C4-2B (cell line): ENCODE results near the gene SNX33.
"Not testable (repeated sequence)": the region's sequence is repeated elsewhere in the genome, so short reads cannot be mapped to it uniquely, and the experiment has no call there.

Experiments used
- H3K27ac ChIP-seq: fragments of 450-650 bp; 2 replicates; pipeline ENCODE4 v1.5.1; 2017
- CTCF ChIP-seq: fragments of 450-650 bp; conservative IDR thresholded peaks from 2 replicates; pipeline ENCODE4 v1.5.1; 2017; ENCODE audit warnings: mild to moderate bottlenecking
- ZFX ChIP-seq: fragments of 450-650 bp; IDR thresholded peaks from 2 replicates; pipeline ENCODE4 v1.6.1; 2017

SNX33 gene

DNA sequence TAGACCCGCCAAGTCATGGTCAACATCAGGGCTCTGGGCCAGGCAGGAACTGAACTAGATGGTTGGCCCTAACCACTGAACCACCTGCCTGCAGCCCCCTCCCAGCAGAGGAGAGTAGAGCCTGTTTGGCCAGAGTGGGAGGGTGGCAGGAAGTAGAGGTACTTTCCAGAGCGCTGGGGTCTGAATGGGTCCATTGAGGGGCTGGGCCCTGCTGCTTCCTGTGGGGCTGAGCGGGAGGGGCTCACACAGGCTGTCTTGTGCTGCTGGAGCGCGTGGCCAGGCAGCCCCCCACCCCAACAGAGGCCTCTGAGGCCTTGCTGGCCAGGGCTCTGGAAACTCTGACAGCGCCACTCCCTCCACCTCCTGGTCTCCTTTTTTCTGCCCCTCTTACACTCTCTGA lies 47.5 kb downstream of the SNX33 start:
- H3K27ac ChIP-seq: no peak overlapping the region
- TF ChIP-seq ZFX: no peak
- TF ChIP-seq CTCF: no peak

DNA sequence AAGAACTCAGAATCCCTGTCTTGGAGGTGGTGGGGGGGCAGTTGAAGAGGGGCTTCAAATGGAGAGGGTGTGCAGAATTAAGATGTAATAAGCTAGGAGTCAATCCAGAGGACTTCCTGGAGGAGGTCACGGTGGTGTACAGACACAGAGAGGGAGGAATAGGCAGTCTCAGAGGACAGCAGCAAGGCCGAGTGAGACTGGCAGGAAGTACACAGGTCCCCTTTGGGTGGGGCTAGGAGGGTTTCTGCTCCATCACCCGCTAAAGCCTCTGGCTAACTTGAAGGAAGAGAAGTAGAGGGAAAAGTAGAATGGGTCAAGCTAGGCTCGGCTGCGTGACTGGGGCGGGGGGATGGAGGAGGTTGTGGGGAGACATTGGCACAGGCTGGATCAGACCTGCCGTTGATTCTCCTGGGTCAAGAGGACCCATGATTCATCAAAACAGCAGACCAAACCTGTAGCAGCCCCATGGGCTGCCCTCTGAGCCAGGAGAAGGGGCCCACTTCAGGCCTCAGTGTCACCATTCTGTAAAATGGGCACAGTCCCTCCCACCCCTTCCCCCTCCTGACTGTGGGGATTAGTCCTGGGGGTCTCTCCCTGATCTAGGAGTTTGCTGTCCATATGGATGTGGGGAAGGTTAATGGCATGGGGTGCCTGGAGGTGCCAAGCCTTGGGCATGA lies 48.1 kb downstream of the SNX33 start:
- H3K27ac ChIP-seq: no peak overlapping the region
- no peak for TF ChIP-seq CTCF
- no peak for TF ChIP-seq ZFX

- TF ChIP-seq CTCF: no peak
- TF ChIP-seq ZFX: no peak
- H3K27ac ChIP-seq: no peak overlapping the region
Observed at GRCh38 chr15:75696311-75696720, 48.6 kb downstream of the SNX33 start.

GRCh38 chr15:75696854-75697259 lies 49.1 kb downstream of the SNX33 start:
- H3K27ac ChIP-seq: no peak overlapping the region
- TF ChIP-seq ZFX: no peak
- no peak for TF ChIP-seq CTCF

GRCh38 chr15:75697523-75697922 lies 49.8 kb downstream of the SNX33 start:
- H3K27ac ChIP-seq: no peak overlapping the region
- TF ChIP-seq CTCF (no peak), ZFX (no peak)

DNA sequence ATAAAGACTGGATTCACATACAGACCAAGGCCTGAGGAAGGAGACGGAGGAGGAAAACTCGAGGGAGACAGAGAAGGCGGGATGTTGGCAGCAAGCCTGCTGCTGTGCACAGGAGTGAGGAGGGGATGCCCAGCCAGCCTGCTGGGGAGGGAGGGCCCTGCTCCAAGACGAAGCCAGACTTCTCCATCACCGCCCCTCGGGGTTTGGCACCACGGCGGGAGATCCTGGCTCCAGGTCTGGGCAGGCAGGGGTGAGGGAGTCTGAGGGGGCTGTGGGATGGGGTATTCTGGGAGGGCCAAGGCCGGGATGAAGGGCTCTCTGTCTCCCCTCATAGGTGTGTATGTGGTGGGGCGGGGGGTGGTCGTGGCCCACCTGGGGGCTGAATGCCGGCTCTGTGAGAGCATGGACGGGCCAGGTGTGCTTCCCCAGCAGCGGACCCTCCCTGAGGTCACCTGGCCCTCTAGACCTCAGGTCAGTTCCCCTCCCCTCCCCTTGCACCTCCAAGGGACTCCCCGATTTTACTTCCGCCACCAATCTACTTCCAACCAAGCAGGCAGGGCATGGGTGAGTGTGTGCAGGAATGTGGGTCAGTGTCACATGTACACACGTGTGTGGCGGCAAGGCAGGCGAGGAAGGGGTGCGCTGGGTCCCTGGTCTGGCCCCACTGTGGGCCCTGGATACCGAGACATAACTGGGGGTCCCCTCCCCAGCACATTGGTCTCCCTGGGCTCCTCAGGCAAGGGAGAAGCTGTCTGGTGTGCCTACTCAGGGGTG lies 50.4 kb downstream of the SNX33 start:
- H3K27ac ChIP-seq: not testable (repeated sequence)

GRCh38 chr15:75699517-75699916 lies 51.8 kb downstream of the SNX33 start:
- not testable (repeated sequence) for H3K27ac ChIP-seq

GRCh38 chr15:75699961-75700874 lies 52.5 kb downstream of the SNX33 start:
- H3K27ac ChIP-seq: not testable (repeated sequence)

DNA sequence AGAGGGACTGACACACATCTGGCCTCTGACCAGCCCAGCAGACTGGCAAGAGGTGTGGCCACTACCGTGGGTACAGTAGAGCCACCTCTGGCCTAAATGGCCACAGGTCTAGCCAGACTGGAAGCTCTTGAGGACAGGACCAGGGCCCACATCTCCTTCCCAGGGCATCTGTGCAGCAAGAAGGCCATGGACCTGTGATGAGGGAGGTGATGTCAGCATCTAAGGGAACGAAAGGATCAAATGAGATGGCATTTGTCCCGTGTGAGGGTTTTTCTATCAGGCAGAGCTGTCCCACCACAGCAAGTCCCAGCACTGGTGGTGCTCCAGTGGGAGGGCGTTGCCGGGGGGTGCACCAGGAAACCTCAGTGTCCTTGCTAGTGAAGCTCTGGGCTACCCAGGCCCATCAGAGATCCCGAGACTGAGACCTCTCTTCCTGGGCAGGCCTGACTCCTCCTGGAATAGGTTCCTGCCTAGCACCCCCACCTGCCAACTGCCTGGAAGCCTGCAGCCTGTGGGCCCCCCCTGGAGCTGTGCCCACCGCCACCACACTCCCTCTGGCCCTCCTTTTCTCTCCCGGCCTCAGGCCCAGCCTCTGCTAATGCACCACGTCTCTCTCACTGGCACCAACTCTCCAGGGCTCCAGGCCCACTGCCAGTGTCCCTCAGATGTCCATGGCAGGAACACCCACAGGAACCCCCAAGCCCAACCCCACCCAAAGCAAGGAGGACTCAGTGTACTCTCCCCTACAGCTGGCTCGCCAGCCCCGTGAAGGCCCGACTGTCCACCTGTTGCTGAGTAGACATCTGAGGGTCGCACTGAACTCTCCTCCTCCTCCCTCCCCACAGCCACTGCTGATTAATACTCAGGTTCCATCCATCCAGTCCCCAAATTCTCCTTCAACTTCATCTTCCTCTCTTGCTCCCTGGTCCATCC lies 53.6 kb downstream of the SNX33 start:
- H3K27ac ChIP-seq: not testable (repeated sequence)
